HTERT RPE-1 (cell line): ENCODE data around the gene KCNG4.

Source experiments
- in situ Hi-C: fragments of 300-500 bp; cut with MboI; formaldehyde crosslinking; loops from 4 replicates; pipeline ENCODE4 v1.14.3; 2020; ENCODE audit warnings: low sequenced_read_pairs

The KCNG4 gene

GRCh38 chr16:84239909-84240308 lies at the start of gene KCNG4:
TSS of gene KCNG4 (minus strand) at chr16:84240012. CDS start at chr16:84237485, 2,527 bp downstream.
- in situ Hi-C loops = no loop called here

- in situ Hi-C loops = no loop called here
These were observed 49.1 kb upstream of the KCNG4 start for GRCh38 chr16:84288902-84289301.

GRCh38 chr16:84286578-84287240 lies 46.9 kb upstream of the KCNG4 start:
- in situ Hi-C loops = no loop called here

DNA sequence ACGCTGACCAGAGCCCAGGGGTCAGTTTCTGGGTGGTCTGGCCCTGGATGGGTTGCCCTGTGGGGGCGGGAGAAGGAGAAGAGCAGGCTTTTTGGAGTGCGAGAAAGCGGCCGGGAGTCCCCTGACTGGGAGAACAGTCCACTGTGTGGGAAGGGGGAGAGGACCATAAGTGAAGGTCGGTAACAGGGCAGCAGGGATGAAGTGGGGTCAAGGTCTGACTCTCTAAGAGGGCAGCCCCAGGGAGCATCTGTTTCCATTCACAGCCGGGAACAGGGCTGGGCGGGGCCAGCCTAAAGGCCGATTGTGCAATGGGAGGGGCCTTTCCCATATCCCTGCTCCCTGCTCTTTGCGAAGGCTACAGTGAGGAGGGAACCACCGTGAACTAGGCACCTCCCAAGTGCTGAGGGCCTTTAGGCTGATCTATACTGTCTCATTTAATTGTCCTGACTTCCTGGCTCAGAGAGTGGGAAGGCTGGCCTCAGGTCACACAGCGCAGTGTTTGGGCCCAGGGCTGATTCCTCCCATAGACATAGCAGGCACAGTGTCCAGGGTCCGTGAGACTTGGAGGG lies 44.4 kb upstream of the KCNG4 start:
- in situ Hi-C loops = no loop called here

GRCh38 chr16:84283314-84284153 lies 43.7 kb upstream of the KCNG4 start:
- in situ Hi-C loops = no loop called here

DNA sequence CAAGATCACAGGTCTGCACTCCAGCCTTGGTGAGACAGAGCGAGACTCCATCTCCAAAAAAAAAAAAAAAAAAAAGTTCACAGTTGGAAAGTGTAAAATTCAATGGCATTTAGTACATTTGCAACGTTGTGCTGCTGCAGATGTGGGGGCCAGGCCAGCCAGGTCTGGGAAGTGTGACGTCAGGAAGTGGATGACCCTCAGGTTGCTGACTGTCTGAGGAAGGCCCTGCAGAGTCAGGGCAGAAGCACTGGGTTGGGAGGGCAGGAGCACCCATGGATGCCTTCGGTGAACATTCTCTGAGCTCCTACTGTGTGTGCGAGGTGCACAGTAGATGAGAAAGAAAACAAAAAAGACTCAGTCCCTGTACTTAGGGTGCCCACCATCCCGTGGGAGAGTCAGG lies 42.7 kb upstream of the KCNG4 start:
- in situ Hi-C loops = no loop called here

GRCh38 chr16:84281074-84281473 lies 41.3 kb upstream of the KCNG4 start:
- in situ Hi-C loops = no loop called here

DNA sequence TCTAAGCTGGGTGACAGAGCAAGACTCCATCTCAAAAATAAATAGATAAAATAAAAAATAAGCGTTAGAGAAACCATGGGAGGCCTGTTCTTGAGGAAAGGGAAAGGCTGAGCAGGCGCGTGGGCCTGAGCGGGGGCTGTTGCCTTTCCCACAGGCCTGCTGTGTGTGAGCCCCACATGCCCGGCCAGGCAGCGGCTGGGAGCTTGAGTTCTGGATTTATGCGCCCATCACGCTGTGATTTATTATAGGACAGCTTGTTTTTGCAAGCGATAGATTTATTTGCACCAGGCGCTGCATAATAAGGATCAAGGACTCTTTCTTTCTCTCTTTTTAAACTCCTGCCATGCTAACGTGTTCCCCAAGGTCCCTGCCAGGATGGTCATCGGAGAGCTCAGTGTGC lies 40.1 kb upstream of the KCNG4 start:
- in situ Hi-C loops = no loop called here

- in situ Hi-C loops = no loop called here
These were observed 39.2 kb upstream of the KCNG4 start for GRCh38 chr16:84278968-84279367.

GRCh38 chr16:84278333-84278732 lies 38.5 kb upstream of the KCNG4 start:
- in situ Hi-C loops = no loop called here

GRCh38 chr16:84277244-84277823 lies 37.5 kb upstream of the KCNG4 start:
- in situ Hi-C loops = no loop called here

GRCh38 chr16:84275585-84276151 lies 35.9 kb upstream of the KCNG4 start:
- in situ Hi-C loops = no loop called here

DNA sequence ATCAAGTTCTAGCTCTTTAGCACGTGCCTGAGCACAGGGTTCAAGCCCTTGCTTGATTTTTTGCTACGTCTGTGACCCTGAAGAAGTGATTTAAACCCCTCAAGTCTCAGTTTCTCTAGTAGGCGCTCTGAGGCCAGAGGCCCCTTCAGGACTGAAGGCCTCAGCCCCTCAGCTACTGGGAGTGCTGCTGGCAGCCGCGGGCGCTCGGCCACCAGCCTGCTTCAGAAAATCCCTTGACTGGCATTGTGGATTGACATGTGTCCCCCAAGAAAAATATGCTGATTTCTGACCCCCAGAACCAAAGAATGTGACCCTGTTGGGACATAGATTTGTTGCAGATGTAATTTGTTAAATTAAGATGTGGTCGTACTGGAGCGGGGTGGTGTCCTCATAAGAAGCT lies 34.7 kb upstream of the KCNG4 start:
- in situ Hi-C loops = no loop called here

GRCh38 chr16:84272740-84273320 lies 33.0 kb upstream of the KCNG4 start:
- in situ Hi-C loops = no loop called here

DNA sequence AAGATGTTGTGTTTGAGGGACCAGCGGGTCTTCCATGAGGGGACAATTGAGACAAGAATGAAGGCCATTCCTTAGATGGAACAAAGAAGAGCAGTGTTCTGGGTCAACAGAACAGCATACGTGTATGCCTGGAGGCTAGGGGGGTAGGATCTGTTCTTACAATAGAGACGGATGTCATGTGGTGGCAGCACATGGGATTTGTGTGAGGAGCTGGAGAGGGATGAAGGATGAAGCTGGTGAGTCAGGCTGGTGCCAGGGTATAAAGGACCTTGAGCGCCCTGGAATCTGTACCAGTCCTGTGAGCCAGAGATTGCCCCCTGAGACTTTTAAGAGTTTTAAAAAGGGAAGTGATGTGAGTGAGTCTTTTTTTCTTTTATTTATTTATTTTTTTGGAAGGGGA lies 32.1 kb upstream of the KCNG4 start:
- in situ Hi-C loops = no loop called here

DNA sequence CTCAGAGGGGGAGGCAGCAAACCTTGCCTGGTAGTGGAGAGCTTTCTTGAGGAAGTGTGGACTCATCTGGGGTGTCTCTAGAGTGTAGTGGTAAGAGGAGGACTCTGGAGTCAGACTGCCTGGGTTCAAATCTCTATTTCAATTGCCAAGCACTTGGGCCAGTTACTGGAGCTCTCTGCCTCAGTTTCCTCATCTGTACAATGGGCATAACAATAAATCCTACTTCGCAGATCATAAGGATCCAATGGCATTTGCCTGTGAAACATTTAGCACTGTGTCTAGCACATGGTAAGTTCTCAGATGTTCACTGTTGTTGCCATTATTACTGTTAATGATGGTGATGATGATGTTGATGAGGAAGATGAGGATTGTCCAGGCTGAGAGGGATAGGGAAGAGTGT lies 31.2 kb upstream of the KCNG4 start:
- in situ Hi-C loops = no loop called here

- in situ Hi-C loops = no loop called here
These were observed 30.7 kb upstream of the KCNG4 start for GRCh38 chr16:84270531-84270930.

DNA sequence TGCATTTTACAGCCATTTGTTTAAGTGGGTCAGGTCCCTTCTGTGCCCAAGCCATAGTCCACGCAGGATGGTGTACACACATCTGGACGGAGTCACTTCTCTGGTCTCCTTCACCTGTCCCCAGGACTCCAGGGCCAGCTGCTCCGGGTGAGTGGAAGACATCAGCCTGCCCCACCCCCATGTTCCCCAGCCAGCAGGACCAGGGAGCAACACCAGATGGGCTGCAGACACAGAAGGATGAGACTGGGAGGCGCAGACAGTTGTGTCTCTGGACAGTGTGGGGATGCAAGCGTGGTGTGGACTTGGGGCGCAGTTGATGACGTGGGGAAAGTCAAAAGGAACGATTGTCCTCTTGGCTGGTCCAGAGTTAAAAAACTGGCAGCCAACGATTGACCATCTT lies 30.3 kb upstream of the KCNG4 start:
- in situ Hi-C loops = no loop called here

- in situ Hi-C loops = no loop called here
These were observed 28.7 kb upstream of the KCNG4 start for GRCh38 chr16:84268291-84269040.

DNA sequence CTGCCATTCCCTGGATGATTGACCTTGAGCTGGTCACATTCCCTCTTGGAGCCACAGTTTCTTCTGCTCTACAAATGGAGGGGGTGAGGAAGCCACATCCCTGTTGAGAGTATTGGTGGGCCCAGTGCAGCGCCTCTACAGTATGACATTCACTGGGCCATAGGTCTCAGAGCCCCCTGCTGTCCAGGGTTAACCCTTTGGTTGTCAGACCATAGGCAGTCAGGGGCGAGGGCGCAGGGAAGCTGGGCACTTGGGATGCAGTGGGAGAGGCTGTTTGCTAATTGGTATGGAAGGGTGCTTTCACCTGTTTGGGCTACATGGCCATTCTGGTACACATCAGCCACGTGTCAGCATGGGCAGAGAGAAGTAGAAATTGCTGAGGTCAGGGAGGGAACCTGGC lies 27.6 kb upstream of the KCNG4 start:
- in situ Hi-C loops = no loop called here
